GM21737 (cell line): ENCODE measurements around the gene UQCRQ.
"Not testable (repeated sequence)": the region's sequence is repeated elsewhere in the genome, so short reads cannot be mapped to it uniquely, and the experiment has no call there.

Experiments used
- ATAC-seq: cut with Tn5 transposase; IDR thresholded peaks from one replicate; pipeline ENCODE4 v1.9.1; 2021; ENCODE audit warnings: mild to moderate bottlenecking, moderate library complexity; ENCODE audit not compliant: unreplicated experiment

Gene UQCRQ

DNA sequence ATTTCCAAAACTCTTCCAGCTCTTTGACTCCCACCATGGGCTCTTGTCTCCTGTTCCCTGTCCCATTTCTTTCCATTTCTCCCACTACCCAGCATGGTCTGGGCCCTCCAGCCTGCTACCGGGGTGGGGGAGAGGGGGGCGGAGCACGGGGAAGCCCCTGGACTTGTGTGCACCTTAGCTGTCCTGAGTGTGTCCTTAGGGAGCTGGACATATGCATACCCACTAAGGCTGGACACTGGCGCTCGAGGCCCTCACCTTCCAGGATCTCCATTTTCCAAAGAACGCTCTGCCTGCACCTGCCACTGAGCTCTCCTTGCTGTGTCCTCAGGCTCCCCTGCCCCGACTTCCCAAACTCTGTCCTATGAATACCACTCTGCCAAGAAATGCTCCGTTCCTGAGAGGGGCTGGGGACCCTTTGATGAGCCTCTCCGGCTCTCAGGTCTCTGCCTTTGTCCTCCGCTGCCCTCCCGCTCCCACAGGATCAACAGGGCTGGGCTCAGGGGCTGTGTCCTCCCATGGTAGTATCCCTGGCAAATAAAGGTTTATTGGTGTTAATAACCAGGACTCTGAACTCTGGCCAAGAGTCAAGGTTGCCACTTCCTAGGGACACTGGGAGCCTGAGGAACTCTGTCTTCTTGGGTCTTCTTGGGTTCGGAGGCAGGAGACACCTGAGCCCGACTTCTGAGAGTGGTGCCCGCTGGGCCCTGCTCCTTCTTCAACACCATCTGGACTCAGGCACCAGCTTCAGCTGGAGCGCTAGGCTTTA lies 35.2 kb upstream of the UQCRQ start:
- ATAC-seq: no peak

DNA sequence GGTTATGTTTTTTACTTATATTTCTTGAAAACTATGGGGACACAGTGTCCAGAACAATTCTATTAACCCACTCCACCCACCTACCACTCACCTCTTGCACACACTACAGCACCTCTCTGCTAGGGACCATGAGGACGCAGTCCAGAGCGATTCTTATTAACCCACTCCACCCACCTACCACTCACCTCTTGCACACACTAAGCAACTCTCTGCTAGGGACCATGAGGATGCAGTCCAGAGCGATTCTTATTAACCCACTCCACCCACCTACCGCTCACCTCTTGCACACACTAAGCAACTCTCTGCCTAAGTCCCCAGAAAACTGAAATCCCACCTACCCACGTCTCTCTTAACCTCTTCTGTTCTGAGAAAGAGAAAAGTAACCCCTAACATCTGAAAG lies 33.8 kb upstream of the UQCRQ start:
- ATAC-seq: no peak

DNA sequence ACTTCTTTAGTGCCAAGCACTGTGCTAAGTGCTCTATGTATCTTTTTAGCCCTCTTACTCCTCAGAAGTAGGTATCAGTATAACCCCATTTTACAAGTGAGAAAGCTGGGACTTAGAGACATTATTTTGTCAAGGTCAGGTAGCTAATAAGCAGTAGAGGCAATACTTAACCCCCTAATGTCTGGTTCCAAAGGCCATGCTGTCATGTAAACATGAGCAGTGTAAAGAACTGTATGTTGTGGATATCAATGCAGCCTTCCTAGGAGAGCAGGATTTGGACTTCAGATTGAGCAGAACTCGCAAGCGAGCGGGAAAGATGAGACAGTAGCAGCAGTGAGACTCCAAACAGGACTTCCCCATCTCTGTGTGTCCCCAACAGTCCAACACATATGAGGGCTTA lies 32.4 kb upstream of the UQCRQ start:
- ATAC-seq: no peak

DNA sequence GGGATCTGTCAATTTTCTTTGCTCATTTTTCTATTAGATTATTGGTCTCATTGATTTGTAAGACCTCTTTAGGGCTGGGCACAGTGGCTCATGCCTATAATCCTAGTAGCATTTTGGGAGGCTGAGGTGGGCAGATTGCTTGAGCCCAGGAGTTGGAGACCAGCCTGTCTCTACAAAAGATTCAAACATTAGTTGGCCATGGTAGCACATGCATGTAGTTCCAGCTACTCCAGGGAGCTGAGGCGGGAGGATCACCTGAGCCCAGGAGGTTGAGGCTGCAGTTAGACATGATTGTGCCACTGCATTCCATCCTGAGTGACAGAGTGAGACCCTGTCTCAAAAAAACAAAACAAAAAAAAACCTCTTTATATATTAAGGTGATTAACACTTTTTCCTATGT lies 29.6 kb upstream of the UQCRQ start:
- no peak for ATAC-seq

DNA sequence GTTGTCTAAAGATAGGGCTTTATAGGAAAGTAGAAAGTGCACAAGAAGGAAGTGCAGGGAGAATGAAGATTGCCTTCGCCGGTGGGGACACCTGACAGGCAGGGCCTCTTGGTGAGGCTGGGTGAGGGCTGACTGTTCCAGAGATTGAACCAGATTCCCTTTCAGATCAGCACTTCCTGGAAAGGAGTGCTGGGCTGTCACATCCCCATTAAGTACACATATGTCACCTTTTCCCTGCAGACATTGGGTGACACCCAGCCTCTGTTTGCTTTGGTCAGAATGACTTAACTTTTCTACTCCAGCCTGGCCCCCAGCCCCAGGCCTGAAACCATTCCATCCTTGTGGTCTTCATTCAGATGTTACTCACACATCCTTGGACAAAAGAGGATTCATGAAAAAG lies 28.6 kb upstream of the UQCRQ start:
- no peak for ATAC-seq

DNA sequence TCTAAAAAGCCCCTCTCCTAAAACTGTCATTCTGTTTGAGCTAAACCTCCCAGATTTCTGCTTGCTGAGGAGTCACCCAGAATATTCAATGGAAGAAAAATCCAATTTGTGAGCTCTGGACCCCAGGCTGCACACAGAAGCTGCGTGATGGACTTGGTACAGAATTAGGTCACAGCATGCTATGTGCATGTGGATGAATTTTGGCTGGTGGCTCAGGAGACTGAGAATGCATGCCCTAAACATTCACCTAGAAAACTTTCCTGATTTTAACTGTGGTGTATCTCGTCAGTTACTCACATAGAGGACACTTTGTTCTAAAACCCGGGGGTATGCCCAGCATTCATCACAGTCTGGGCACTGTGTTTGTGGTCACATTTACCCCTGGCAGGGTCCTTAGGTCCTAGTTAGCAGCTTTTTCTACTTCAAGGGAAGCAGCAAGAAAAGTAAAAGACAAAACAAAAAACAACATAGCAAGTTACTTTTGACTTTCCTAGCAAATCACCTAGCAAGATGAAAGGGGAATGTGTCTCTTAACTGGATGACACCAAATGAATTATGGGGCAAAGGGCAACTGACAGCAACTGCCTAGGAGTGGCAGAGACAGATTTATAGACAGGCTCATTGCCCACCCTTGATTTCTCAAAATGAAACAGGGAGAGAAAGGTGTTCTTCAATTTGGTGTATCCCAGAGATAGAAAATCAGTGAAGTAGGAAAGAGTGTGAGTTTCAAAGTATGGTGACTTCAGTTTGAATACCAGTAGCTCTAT lies 27.7 kb upstream of the UQCRQ start:
- no peak for ATAC-seq

DNA sequence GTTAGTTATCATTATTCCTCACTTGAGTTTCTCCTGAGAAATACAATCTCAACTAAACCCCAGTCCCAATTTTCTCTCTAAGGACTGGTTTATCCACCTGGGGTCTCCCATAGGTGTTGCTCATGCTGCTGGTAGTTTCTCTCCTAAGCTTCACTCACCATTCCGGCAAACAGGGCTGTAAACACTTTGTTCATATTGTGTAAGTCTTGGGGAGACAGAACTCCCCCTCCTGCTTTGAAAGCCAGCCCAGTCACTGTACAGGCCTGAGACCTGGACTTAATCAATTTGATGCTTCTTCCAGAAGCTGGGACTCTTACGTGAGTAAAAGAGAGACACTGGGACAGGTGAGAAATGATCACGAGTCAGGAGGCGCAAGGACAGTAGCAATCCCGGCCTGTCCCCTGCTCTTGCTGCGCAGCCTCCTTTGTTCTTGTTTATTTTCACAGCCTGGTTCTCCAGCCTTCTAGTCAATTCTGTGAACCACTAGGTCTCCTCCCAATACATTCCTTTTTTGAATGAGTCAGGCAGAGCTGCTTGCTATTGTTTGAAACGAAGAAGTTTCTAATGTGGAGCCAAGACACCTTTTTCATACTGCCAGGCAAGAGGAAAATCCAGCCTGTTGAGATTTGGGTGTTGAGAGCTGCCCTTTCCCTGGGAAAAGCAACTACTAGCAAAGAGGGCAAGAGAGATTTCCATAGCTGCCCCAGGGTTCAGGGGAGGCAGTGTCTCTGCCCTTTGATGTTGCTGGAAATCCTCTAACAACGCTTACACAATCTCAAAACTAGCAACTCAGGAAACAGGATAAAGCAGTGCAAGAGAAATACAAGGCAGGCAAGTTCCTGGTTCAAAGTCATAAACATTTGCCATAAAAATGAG lies 26.8 kb upstream of the UQCRQ start:
- no peak for ATAC-seq

DNA sequence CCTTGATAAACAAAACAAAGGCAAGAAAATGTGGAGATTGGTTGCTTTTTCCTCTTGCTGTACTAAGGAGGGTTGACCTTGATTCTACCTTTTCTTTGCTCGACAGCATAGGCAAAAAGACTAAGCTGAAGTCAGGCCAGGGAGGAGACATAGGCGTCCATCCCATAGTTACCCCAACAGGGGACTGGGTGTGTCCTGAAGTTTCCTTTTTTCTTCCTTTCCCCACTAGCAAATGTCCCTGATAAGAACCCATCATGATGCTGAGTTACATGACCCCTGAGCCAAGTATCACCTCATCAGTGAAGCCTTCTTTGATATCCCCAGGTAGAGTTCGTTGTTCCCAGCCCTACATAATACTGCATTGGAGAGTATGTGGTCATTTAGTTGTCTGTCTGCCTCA lies 26.1 kb upstream of the UQCRQ start:
- ATAC-seq: no peak

DNA sequence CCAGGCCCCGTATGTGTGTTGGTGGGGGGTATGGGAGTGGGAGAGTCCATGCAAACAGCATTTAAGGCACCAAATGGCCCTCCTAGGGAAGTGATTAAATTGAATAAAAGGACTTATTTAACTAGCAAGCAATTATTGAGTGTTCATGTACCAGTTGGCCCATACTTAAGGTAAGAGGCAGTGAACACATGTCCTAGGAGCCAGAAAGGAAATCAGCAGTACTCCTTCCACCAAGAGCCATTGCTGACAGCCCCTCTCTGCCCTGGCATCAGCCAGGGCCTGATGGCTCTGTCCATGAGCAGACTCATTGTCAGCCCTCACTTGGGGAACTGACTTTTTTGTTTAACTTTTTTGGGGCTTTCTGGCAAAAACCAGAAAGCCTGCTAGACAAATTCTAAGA lies 25.5 kb upstream of the UQCRQ start:
- no peak for ATAC-seq

DNA sequence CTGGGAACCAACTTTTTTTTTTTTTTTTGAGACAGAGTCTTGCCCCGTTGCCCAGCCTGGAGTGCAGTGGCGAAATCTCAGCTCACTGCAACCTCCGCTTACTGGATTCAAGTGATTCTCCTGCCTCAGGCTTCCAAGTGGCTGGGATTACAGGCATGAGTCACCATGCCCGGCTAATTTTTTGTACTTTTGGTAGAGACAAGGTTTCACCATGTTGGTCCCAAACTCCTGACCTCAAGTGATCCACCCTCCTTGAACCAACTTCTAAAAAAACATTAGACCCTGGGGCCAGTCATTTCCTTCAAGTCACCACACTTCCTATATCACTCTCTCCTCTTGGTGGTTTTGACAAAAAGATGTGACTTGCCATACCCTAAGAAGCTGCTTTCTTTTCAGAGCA lies 25.1 kb upstream of the UQCRQ start:
- ATAC-seq: no peak

DNA sequence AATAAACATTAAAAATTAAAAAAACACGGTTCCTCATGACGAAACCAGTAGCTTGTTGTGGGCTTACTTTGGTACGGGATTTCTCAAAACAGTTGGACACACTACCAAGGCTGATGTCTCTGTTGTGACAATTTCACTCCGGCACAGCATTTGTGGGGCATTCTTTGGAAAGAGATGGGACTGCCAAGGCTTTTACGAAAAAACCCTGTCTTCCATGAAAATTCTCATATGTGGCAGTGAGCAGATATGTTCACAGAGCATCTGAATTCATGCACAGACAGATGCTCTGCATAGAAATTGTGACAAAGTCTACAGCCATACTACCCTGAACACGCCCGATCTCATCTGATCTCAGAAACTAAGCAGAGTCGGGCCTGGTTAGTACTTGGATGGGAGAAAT lies 18.2 kb upstream of the UQCRQ start:
- ATAC-seq: no peak

DNA sequence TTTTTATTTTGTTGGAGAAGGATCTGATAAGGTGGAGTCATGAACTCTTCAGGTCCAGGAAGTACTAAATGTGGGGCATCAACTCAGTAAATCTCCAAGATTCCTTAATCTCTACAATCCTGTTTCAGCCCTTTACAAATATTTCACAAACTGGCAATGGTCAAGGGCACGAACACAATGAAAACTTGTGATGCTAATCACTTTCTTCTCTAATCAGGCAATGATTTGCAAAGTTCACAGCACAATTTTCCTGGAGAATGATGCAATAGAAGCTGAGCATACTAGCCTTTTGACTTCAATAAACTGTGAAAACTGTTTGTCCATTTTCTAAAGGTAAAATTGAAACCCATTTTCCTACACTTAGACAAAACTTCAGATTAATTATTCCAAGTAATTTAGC lies 17.1 kb upstream of the UQCRQ start:
- ATAC-seq: no peak

DNA sequence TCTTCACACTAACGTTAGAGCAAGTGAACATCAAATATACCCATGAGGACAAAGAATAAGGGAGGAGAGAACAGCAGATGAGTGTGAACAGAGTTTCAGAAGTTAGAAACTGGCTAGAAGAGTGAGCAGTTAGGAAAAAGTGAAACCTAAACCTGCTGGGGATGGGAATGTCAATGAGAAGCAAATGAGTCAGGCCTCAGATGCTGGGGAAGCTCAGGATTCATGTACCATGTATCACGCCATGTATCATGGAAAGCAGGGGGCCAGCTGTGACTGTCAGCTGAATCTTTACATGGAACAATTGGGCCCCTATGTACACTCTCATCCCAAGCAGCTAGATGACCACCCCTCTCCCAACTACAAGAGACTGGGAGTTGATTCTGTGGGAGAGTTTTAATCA lies 16.4 kb upstream of the UQCRQ start:
- no peak for ATAC-seq

DNA sequence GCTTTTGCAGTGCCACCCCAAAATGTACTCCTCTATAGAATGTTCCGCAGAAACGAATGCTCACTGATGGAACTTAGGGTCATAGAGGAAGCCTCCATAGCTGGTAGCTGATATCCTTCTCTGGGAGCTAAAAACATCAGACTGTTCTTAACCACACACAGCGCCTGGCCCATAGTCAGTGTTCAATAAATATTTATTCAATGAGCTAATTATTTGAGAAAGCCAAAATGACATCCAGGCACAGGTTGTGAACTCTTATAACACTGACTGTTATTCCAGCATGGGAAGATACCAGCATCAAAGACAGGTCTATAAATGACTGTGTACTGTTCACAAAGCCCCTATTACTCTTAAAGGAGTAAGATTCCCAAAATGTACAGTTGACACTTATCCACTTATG lies 13.1 kb upstream of the UQCRQ start:
- no peak for ATAC-seq

DNA sequence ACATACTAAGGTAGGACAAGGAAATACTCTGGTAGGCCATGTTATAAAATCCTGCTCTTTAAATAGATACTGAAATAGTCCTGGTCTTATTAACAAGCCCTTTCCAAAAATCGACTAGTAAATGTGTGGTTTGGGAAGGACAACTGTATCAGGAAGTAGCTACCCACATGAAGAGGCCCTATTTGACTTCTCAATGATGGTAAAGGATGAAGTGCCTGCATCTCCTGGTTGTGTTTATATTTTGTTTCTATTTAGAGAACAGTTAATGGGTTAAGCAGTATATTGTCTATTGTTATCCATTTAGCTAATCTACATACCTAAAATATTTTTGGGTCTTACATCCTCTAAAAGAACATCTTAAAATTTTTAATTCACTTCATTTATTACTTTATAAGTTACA lies 12.7 kb upstream of the UQCRQ start:
- ATAC-seq: no peak

DNA sequence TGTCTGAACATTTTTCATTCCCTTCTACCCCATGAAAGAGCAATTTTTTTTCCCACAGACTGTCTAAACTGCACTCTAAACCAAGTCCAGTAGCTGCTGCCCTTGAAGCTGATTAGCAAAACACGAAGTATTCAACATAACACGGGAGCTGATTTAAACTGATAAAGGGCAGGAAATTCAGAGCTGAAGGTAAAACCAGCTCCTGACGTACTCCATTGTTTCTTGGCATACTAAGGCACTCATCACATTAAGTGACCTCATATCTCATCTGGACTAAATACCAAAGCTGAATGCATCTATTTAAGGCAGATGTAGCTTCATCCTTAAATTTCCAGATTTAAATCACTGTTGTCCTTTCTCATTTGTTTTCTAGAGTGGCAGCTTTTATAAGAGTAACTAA lies 12.1 kb upstream of the UQCRQ start:
- ATAC-seq: no peak

DNA sequence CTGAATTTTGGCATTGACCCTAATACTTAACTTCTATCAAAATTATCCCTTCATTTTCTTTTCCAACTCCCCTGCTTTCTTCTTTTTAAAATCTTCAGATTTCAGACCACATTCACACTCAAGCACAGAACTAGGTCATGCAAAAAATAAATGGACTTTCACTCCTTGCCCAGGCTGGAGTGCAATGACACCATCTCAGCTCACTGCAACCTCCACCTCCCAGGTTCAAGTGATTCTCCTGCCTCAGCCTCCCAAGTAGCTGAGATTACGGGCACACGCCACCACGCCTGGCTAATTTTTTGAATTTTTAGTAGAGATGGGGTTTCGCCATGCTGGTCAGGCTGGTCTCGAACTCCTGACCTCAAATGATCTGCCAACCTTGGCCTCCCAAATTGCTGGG lies 11.4 kb upstream of the UQCRQ start:
- not testable (repeated sequence) for ATAC-seq

DNA sequence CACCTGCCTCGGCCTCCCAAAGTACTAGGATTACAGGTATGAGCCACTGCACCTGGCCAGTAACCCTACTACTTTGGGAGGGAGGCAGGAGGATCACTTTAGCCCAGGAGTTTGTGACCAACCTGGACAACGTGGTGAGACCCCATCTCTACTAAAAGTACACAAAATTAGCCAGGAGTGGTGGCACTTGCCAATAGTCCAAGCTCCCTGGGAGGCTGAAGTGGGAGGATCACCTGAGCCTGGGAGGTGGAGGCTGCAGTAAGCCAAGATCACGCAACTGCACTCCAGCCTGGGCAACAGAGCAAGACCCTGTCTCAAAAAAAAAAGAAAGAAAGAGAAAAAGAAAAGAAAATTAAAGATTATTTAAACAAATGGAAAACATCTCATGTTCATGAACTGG lies 10.4 kb upstream of the UQCRQ start:
- no peak for ATAC-seq

DNA sequence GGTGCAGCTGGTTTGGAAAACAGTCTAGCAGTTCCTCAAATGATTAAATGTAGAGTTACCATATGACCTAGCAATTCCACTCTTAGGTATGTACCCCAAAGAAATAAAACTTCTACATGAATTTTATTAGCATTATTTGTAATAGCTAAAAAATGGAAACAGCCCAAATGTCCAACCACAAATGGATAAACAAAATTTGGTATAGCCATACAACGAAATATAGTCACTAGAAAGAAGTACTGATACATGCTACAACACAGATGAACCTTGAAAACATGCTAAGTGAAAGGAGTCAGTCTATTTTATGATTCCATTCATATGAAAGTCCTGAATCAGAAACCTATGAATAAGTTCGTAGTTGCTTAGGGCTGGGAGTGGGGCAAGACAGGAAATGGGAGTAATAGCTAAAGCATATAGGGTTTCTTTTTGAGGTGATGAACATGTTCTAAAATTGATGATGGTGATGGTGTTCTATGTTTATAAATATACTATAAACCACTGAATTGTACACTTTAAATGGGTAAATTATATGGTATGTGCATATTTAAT lies 6.5 kb upstream of the UQCRQ start:
- ATAC-seq: no peak

DNA sequence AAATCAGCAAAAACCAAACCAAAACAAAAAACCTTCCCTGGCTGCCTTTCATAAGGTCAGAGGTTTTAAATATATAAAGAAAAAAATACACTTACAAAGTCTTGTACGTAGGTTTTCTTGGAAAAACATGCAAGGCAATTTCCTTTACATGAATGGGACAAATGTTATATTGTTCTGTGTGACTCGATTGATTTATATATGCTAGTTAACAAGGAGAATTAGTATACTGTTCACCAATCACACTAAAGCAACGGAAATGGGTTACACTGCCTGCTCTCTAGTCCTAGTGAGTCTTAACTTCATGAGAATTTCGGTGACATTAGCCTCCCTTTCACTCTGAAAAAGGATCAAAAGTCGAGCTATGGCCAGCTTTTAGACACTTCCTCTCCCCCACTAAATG lies 5.7 kb upstream of the UQCRQ start:
- no peak for ATAC-seq

DNA sequence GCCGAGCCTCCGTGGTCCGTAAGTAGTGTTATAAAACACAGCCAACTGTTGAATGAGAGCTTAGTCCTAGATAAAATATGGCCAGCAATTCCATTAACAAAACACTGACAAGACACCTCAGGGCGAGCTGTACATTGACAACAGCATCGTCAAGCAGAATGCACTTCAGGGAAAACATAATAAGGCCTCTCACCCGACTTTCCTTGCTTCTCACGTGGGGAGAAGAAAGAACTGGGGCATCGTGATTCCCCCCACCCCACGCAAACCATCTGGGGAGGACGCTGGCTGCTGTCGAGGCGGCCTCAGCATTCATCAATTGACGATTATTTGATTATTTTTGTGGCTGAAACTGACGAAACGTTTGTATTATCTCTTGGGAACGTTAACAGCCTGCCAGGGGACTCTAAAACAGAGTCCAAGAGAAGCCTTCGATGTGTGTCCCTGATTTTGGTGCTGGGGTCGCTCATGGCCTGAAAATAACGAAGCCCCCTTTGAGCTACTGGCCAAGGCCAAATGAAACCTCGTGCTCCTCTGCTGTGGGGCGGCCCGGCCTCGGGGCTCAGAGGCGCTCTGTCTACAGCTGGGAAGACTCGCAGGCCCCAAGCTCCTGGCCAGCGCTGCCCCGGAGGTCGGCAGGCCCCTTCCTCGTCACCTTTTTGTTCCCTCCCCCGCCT lies 637 bp upstream of the UQCRQ start:
- ATAC-seq: no peak
